Measurements from ENCODE around the gene NID1. TPM values are rescaled to one million over a fixed set of nuclear protein-coding genes. Genes with fewer than 3 reads are reported as not detected.
"Not testable (repeated sequence)": the region's sequence is repeated elsewhere in the genome, so short reads cannot be mapped to it uniquely, and the experiment has no call there.

Gene NID1
- total RNA-seq, 1 donor from 2014 or later = 73.0 TPM

GRCh38 chr1:235930543-235930942 is 134.3 kb downstream of the NID1 start:
- H3K4me1 ChIP-seq (ENCODE audit: insufficient read depth, low read length) = no peaks in the 10 kb centered on the region
- no peaks in the 10 kb centered on the region for H3K9me3 ChIP-seq (ENCODE audit: insufficient read depth, low read depth, low read length)
- no peaks in the 10 kb centered on the region for H3K27me3 ChIP-seq (ENCODE audit: insufficient read depth, low read length)
- TF ChIP-seq EZH2 (IDR thresholded peaks at IDR 0.05; ENCODE audit: insufficient read depth, low read length) = no peak
- TF ChIP-seq, protein P1, sequence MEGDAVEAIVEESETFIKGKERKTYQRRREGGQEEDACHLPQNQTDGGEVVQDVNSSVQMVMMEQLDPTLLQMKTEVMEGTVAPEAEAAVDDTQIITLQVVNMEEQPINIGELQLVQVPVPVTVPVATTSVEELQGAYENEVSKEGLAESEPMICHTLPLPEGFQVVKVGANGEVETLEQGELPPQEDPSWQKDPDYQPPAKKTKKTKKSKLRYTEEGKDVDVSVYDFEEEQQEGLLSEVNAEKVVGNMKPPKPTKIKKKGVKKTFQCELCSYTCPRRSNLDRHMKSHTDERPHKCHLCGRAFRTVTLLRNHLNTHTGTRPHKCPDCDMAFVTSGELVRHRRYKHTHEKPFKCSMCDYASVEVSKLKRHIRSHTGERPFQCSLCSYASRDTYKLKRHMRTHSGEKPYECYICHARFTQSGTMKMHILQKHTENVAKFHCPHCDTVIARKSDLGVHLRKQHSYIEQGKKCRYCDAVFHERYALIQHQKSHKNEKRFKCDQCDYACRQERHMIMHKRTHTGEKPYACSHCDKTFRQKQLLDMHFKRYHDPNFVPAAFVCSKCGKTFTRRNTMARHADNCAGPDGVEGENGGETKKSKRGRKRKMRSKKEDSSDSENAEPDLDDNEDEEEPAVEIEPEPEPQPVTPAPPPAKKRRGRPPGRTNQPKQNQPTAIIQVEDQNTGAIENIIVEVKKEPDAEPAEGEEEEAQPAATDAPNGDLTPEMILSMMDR (IDR thresholded peaks at IDR 0.05; ENCODE audit: insufficient read depth, low read depth, low read length) = no peak
- H3K4me3 Mint-ChIP-seq (ENCODE audit: unreplicated experiment) = no peak overlapping the region
- no peak overlapping the region for H3K4me3 ChIP-seq (ENCODE audit: insufficient read depth, low read depth, low read length)
- peaks cover 9% of the 10 kb centered on the region for H3K27me3 Mint-ChIP-seq (ENCODE audit: low read depth, unreplicated experiment)
- no peak overlapping the region for H3K4me2 ChIP-seq (ENCODE audit: low read length)
- H3K4me1 Mint-ChIP-seq (ENCODE audit: low read depth, unreplicated experiment) = no peaks in the 10 kb centered on the region
- H2AFZ ChIP-seq (ENCODE audit: low read depth, low read length) = no peak overlapping the region
- FAIRE-seq (no peak), DNase-seq (ENCODE audit: low read depth) (no peak)
- H3K79me2 ChIP-seq (ENCODE audit: insufficient read depth, low read length) = no peaks in the 10 kb centered on the region
- no peak overlapping the region for H3K27ac ChIP-seq (ENCODE audit: low read depth, low read length)
- H3K9ac ChIP-seq (ENCODE audit: low read length) = no peak overlapping the region
- H3K36me3 ChIP-seq (ENCODE audit: insufficient read depth, low read length) = no peaks in the 10 kb centered on the region
- no peaks in the 10 kb centered on the region for H3K36me3 Mint-ChIP-seq (ENCODE audit: low read depth, unreplicated experiment)
- no peaks in the 10 kb centered on the region for H4K20me1 ChIP-seq (ENCODE audit: insufficient read depth, low read length)
- no peaks in the 10 kb centered on the region for H3K9me3 Mint-ChIP-seq (ENCODE audit: unreplicated experiment)
- H3K27ac Mint-ChIP-seq (ENCODE audit: unreplicated experiment) = no peak overlapping the region

- H3K4me3 ChIP-seq (ENCODE audit: insufficient read depth, low read depth, low read length) = no peak overlapping the region
- no peaks in the 10 kb centered on the region for H3K4me1 ChIP-seq (ENCODE audit: insufficient read depth, low read length)
- TF ChIP-seq, protein P1 (IDR thresholded peaks at IDR 0.05; ENCODE audit: insufficient read depth, low read depth, low read length) = no peak
- no peak for TF ChIP-seq EZH2 (IDR thresholded peaks at IDR 0.05; ENCODE audit: insufficient read depth, low read length)
- Mint-ChIP-seq H3K27ac (ENCODE audit: unreplicated experiment) (no peak overlapping the region), H3K9me3 (ENCODE audit: unreplicated experiment) (no peaks in the 10 kb centered on the region), H3K4me1 (ENCODE audit: low read depth, unreplicated experiment) (no peaks in the 10 kb centered on the region), H3K36me3 (ENCODE audit: low read depth, unreplicated experiment) (no peaks in the 10 kb centered on the region), H3K27me3 (ENCODE audit: low read depth, unreplicated experiment) (peaks cover 9% of the 10 kb centered on the region), H3K4me3 (ENCODE audit: unreplicated experiment) (no peak overlapping the region)
- no peak for DNase-seq (ENCODE audit: low read depth)
- H3K36me3 ChIP-seq (ENCODE audit: insufficient read depth, low read length) = no peaks in the 10 kb centered on the region
- FAIRE-seq = no peak
- no peaks in the 10 kb centered on the region for H3K27me3 ChIP-seq (ENCODE audit: insufficient read depth, low read length)
- H3K79me2 ChIP-seq (ENCODE audit: insufficient read depth, low read length) = no peaks in the 10 kb centered on the region
- H2AFZ ChIP-seq (ENCODE audit: low read depth, low read length) = no peak overlapping the region
- H3K9me3 ChIP-seq (ENCODE audit: insufficient read depth, low read depth, low read length) = no peaks in the 10 kb centered on the region
- H3K9ac ChIP-seq (ENCODE audit: low read length) = no peak overlapping the region
- H3K27ac ChIP-seq (ENCODE audit: low read depth, low read length) = no peak overlapping the region
- H4K20me1 ChIP-seq (ENCODE audit: insufficient read depth, low read length) = no peaks in the 10 kb centered on the region
- no peak overlapping the region for H3K4me2 ChIP-seq (ENCODE audit: low read length)
These were observed 135.7 kb downstream of the NID1 start for GRCh38 chr1:235929216-235929615.

DNA sequence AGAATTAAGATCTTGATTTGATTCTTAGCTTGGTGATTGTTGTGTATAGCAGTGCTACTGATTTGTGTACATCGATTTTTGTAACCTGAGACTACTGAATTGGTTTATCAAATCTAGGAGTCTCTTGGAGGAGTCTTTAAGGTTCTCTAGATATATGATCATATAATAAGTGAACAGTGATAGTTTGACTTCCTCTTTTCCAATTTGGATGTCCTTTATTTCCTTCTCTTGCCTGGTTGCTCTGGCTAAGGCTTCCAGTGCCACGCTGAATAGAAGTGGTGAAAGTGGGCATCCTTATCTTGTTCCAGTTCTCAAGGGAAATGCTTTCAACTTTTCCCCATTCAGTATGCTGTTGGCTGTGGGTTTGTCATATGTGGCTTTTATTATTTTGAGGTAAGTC is 136.7 kb downstream of the NID1 start:
- no peak overlapping the region for H3K9ac ChIP-seq (ENCODE audit: low read length)
- no peaks in the 10 kb centered on the region for H3K9me3 Mint-ChIP-seq (ENCODE audit: unreplicated experiment)
- H3K36me3 ChIP-seq (ENCODE audit: insufficient read depth, low read length) = no peaks in the 10 kb centered on the region
- FAIRE-seq (no peak), DNase-seq (ENCODE audit: low read depth) (no peak)
- H3K4me1 ChIP-seq (ENCODE audit: insufficient read depth, low read length) = peaks cover 6% of the 10 kb centered on the region
- H3K4me3 ChIP-seq (ENCODE audit: insufficient read depth, low read depth, low read length) = no peak overlapping the region
- H4K20me1 ChIP-seq (ENCODE audit: insufficient read depth, low read length) = no peaks in the 10 kb centered on the region
- no peak overlapping the region for H2AFZ ChIP-seq (ENCODE audit: low read depth, low read length)
- no peak overlapping the region for H3K4me2 ChIP-seq (ENCODE audit: low read length)
- no peaks in the 10 kb centered on the region for H3K27me3 ChIP-seq (ENCODE audit: insufficient read depth, low read length)
- no peaks in the 10 kb centered on the region for H3K9me3 ChIP-seq (ENCODE audit: insufficient read depth, low read depth, low read length)
- peaks cover 8% of the 10 kb centered on the region for H3K4me1 Mint-ChIP-seq (ENCODE audit: low read depth, unreplicated experiment)
- no peaks in the 10 kb centered on the region for H3K36me3 Mint-ChIP-seq (ENCODE audit: low read depth, unreplicated experiment)
- no peak for TF ChIP-seq EZH2 (IDR thresholded peaks at IDR 0.05; ENCODE audit: insufficient read depth, low read length)
- TF ChIP-seq, protein P1 (IDR thresholded peaks at IDR 0.05; ENCODE audit: insufficient read depth, low read depth, low read length) = no peak
- no peak overlapping the region for H3K27ac ChIP-seq (ENCODE audit: low read depth, low read length)
- no peaks in the 10 kb centered on the region for H3K79me2 ChIP-seq (ENCODE audit: insufficient read depth, low read length)
- no peak overlapping the region for H3K4me3 Mint-ChIP-seq (ENCODE audit: unreplicated experiment)
- no peak overlapping the region for H3K27ac Mint-ChIP-seq (ENCODE audit: unreplicated experiment)
- H3K27me3 Mint-ChIP-seq (ENCODE audit: low read depth, unreplicated experiment) = peaks cover 9% of the 10 kb centered on the region

DNA sequence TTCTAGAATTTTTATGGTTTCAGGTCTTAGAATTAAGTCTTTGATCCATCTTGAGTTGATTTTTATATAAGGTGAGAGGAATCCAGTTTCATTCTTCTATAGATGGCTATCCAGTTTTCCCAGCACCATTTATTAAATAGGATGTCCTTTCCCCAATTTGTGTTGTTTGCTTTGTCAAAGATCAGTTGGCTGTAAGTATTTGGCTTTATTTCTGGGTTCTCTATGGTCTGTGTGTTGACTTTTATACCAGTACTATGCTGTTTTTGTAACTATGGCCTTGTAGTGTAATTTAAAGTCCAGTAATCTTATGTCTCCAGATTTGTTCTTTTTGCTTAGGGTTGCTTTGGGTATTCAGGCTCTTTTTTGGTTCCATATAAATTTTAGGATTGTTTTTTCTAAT is 137.3 kb downstream of the NID1 start:
- not testable (repeated sequence) for H3K4me3 Mint-ChIP-seq (ENCODE audit: unreplicated experiment); H3K27me3 Mint-ChIP-seq (ENCODE audit: low read depth, unreplicated experiment); H3K27ac Mint-ChIP-seq (ENCODE audit: unreplicated experiment); FAIRE-seq; H3K36me3 Mint-ChIP-seq (ENCODE audit: low read depth, unreplicated experiment); H4K20me1 ChIP-seq (ENCODE audit: insufficient read depth, low read length); H3K79me2 ChIP-seq (ENCODE audit: insufficient read depth, low read length); H3K4me3 ChIP-seq (ENCODE audit: insufficient read depth, low read depth, low read length); H3K9ac ChIP-seq (ENCODE audit: low read length); H3K9me3 ChIP-seq (ENCODE audit: insufficient read depth, low read depth, low read length); DNase-seq (ENCODE audit: low read depth); H3K27me3 ChIP-seq (ENCODE audit: insufficient read depth, low read length); H3K27ac ChIP-seq (ENCODE audit: low read depth, low read length); H3K4me1 ChIP-seq (ENCODE audit: insufficient read depth, low read length); H3K4me2 ChIP-seq (ENCODE audit: low read length); H3K36me3 ChIP-seq (ENCODE audit: insufficient read depth, low read length); H3K9me3 Mint-ChIP-seq (ENCODE audit: unreplicated experiment); H2AFZ ChIP-seq (ENCODE audit: low read depth, low read length)
- H3K4me1 Mint-ChIP-seq (ENCODE audit: low read depth, unreplicated experiment) = peaks cover 11% of the 10 kb centered on the region

Measured in astrocyte (in vitro differentiated cells and primary cell).